Memory B cell (primary cell): ENCODE results near the gene SDK1.

Experiments used
- ATAC-seq: fragments of 150-1000 bp; cut with Tn5 transposase; 2 replicates; pipeline ENCODE4 v1.10.0; 2021; ENCODE audit warnings: low read depth, mild to moderate bottlenecking, moderate library complexity
- DNase-seq, 2 donors: peaks; one replicate each; pipeline ENCODE4 v3.0.0; 2022; ENCODE audit warnings: low spot score in 2 of 2
- H3K27ac Mint-ChIP-seq: one replicate; pipeline ENCODE4 v1.8.0; 2022; ENCODE audit warnings: mild to moderate bottlenecking, moderate library complexity, mixed read lengths
- H3K27me3 Mint-ChIP-seq: one replicate; pipeline ENCODE4 v1.8.0; 2022; ENCODE audit warnings: mixed read lengths
- H3K36me3 Mint-ChIP-seq: one replicate; pipeline ENCODE4 v1.8.0; 2022; ENCODE audit warnings: mild to moderate bottlenecking, mixed read lengths
- H3K4me1 Mint-ChIP-seq: one replicate; pipeline ENCODE4 v1.8.0; 2022; ENCODE audit warnings: mixed read lengths
- H3K4me3 Mint-ChIP-seq: one replicate; pipeline ENCODE4 v1.8.0; 2022; ENCODE audit warnings: mild to moderate bottlenecking, moderate library complexity, mixed read lengths
- H3K9me3 Mint-ChIP-seq: one replicate; pipeline ENCODE4 v1.8.0; 2022; ENCODE audit warnings: mixed read lengths

Gene SDK1

DNA sequence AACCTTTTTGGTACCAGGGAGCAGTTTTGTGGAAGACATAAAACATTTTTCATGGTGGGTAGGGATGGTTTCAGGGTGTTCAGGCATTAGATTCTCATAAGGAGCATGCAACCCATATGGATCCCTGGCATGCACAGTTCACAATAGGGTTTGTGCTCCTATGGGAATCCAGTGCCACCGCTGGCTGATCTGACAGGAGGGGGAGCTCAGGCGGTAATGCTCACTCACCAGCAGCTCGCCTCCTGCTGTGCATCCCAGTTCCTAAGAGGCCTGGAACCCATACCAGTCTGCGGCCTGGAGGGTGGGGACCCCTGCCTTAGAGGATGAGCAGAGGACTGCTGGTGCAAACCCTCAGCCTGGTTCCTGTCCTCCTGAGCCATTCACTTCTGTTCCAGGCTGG lies 561.7 kb downstream of the SDK1 start:
- H3K9me3 Mint-ChIP-seq: peaks cover 3% of the 10 kb centered on the region
- DNase-seq (no peak), ATAC-seq (no peak)
- peaks cover 8% of the 10 kb centered on the region for H3K4me1 Mint-ChIP-seq
- no peak overlapping the region for H3K4me3 Mint-ChIP-seq
- no peak overlapping the region for H3K27ac Mint-ChIP-seq
- peaks cover 9% of the 10 kb centered on the region for H3K27me3 Mint-ChIP-seq
- H3K36me3 Mint-ChIP-seq: no peaks in the 10 kb centered on the region

DNA sequence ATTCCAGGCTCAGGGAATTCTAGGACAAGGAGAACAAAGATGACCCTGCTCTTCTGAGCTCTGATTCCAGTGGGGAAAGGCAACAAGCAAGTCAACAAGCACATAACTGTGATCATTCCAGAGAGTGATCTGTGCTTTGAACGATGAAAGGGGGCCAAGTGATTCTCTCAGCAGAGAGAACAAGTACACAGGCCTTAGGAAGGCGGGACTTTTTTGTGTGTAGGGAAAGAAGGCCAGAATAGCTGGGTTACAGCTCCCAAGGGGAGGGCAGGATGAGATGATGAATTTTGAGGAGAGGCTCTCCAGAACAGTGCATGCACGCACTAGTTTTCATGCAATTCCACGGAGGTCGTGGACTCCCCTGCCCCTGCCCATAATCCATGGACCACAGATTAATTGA lies 565.2 kb downstream of the SDK1 start:
- DNase-seq: no peak
- H3K4me3 Mint-ChIP-seq: no peak overlapping the region
- no peaks in the 10 kb centered on the region for H3K36me3 Mint-ChIP-seq
- H3K9me3 Mint-ChIP-seq: peaks cover 3% of the 10 kb centered on the region
- no peak for ATAC-seq
- H3K27me3 Mint-ChIP-seq: peaks cover 9% of the 10 kb centered on the region
- H3K27ac Mint-ChIP-seq: no peak overlapping the region
- peaks cover 8% of the 10 kb centered on the region for H3K4me1 Mint-ChIP-seq

DNA sequence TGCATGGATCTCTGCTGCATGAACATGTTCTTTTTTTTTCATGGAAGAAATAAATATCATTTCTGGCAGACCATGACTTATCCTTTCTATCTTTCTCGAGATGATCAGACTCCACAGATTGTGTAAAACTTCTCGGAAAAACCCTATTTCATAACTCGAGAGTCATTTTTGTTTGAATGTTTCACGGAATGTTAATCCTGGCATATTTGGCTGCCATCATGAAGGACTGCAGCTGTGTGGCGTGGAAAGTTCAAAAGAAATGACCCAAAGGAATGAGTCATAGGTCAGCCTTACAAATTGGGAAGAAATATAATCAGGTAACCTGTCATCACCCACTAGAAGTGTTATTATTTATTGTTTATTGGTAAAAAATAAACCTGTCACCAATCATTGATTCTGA lies 566.8 kb downstream of the SDK1 start:
- ATAC-seq (no peak), DNase-seq (no peak)
- Mint-ChIP-seq H3K27ac (no peak overlapping the region), H3K4me3 (no peak overlapping the region), H3K27me3 (peaks cover 9% of the 10 kb centered on the region), H3K4me1 (no peaks in the 10 kb centered on the region), H3K9me3 (peaks cover 7% of the 10 kb centered on the region), H3K36me3 (no peaks in the 10 kb centered on the region)

DNA sequence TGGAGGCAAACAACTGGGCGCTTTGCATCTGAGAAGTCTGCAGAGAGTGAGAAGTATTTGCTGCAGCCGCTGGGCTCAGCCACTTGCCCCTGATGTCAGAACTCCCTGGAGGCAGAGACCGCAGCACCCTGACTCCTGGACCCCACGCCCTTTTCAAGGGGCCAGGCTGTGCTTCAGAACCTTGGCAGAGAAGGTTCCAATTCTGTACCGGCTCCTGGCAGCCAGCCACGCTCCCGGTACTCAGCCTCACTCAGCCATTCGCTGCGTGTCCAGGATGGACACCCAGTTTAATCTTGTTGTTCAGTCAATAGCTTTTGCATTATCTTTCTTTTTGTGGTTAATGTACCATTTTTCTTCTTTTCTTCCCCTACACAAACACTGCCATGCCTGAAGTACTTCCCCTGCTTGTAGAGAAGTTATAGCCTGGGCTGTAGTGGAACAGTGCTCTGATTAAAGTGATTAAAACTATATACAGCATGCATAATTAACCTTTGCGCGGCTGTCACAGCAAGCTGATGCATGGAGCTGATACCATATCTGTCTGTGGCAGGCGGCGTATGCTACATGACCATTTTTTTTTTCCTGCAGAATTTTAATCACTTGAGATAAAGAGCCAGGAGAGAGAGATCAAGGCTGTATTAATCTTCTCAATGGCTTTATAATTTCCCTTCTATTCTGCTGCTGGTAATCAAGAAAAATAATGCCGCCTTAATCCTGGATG lies 578.5 kb downstream of the SDK1 start:
- Mint-ChIP-seq H3K36me3 (peaks cover 1% of the 10 kb centered on the region), H3K4me1 (no peaks in the 10 kb centered on the region), H3K27ac (no peak overlapping the region), H3K4me3 (no peak overlapping the region), H3K9me3 (peaks cover 2% of the 10 kb centered on the region), H3K27me3 (peaks cover 5% of the 10 kb centered on the region)
- no peak for DNase-seq
- ATAC-seq: no peak

DNA sequence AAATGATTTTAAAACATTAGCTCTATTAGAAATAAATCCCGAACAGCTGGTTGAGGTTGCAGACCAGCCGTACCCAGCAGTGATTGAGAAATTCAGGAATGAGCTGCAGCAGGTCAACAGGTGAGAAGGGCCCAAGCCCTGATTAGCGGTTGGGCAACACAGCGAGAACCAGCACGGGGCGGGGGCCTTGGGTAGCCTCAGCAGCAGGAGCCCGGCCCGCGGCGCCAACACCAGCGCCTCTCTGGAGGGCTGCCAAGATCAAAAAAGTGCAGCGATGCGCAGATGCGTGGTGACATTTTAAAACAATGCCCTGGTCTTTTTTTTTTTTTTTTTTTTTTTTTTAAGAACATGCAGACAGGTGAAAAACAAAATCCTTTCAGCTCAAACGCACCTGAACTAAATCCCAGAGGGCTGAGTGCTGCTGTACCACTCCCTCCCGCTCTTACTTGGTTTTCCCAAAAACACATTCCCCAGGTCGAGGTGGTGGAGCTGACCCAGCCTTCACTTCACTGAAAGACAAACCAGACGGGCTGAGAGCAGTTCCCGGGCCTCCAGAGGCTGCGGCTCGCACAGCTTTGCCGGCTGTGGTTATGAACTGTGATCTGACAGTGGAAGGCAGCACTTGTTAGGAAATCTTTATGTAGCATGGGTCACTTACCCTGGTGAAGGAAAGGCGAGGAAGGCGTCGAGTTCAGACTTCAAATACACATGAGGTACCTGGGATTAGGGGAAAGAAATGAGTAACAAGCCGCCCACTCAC lies 579.4 kb downstream of the SDK1 start:
- H3K4me1 Mint-ChIP-seq: no peaks in the 10 kb centered on the region
- ATAC-seq (no peak), DNase-seq (no peak)
- H3K36me3 Mint-ChIP-seq: no peaks in the 10 kb centered on the region
- H3K4me3 Mint-ChIP-seq: no peak overlapping the region
- H3K27me3 Mint-ChIP-seq: peaks cover 4% of the 10 kb centered on the region
- peaks cover 2% of the 10 kb centered on the region for H3K9me3 Mint-ChIP-seq
- no peak overlapping the region for H3K27ac Mint-ChIP-seq

DNA sequence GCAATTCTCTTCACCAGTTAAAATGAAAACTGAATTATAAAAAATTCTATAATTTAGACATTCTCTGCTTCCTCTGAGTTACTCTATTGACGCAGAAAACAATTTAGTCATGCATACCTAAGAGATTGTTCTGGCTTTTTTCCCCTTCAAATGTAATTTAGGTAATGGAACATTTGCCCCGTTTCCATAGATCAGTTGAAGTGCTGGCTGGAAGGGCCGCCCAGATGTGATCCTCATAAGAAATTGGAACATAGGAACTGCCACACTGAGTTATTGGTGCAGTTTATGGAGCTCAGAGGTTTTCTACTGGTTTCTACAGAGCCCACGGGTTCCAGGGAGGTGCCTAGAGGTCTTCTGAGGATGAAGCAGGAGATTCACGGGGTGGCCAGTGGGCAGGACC lies 581.7 kb downstream of the SDK1 start:
- H3K27ac Mint-ChIP-seq: no peak overlapping the region
- H3K4me3 Mint-ChIP-seq: no peak overlapping the region
- H3K9me3 Mint-ChIP-seq: peaks cover 2% of the 10 kb centered on the region
- no peaks in the 10 kb centered on the region for H3K4me1 Mint-ChIP-seq
- H3K27me3 Mint-ChIP-seq: peaks cover 4% of the 10 kb centered on the region
- ATAC-seq (no peak), DNase-seq (no peak)
- H3K36me3 Mint-ChIP-seq: no peaks in the 10 kb centered on the region

DNA sequence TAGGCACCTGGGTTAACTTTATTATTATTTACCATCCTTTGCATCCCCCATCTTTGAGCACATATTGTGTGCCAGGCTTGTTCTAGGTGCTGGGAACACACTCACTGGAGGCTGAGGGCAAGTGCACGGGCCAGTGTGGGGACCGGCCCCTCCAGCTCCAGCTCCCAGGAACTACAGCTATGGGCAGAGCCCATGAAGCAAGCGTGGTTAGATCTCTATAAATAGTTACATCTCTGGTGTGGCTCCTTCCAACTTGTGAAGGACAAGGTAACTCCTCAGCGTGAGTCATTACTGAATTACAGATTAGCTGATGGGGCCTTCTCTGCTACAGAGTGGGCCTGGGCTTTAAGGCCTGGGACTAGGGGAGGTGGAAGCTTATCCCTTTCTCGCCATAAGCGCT lies 583.5 kb downstream of the SDK1 start:
- no peaks in the 10 kb centered on the region for H3K36me3 Mint-ChIP-seq
- H3K27ac Mint-ChIP-seq: no peak overlapping the region
- H3K9me3 Mint-ChIP-seq: peaks cover 2% of the 10 kb centered on the region
- no peaks in the 10 kb centered on the region for H3K4me1 Mint-ChIP-seq
- ATAC-seq (no peak), DNase-seq (no peak)
- H3K4me3 Mint-ChIP-seq: no peak overlapping the region
- H3K27me3 Mint-ChIP-seq: peaks cover 4% of the 10 kb centered on the region

DNA sequence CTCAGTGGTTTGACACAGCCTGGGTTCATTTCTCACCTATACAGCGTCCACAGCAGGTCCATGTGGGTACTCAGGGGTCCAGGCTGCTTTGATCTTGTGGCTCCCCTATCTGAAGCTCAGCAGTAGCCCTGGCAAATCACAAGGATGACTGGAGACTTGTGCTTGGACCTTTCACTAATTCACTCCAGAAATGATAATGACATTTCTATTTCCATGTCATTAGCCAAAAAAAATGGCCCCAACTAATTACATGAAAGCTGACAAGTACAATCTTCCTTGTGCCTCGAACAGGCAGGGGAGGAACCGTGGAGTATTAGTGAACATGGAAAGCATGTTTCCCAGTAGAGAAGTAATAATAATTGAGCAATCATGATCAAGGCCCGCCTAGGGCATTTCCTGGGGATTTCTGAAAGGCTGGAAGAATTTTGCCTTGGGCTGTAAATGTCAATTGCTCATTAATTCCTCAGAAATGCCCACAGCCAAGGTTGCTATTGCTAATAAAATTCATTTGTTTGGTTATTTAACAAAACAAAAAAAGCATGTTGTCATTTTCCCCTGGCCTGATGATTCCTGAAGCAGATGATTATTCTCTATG lies 586.1 kb downstream of the SDK1 start:
- no peaks in the 10 kb centered on the region for H3K4me1 Mint-ChIP-seq
- no peaks in the 10 kb centered on the region for H3K36me3 Mint-ChIP-seq
- H3K27me3 Mint-ChIP-seq: peaks cover 6% of the 10 kb centered on the region
- no peak for DNase-seq
- H3K4me3 Mint-ChIP-seq: no peak overlapping the region
- no peak for ATAC-seq
- H3K9me3 Mint-ChIP-seq: no peaks in the 10 kb centered on the region
- no peak overlapping the region for H3K27ac Mint-ChIP-seq

DNA sequence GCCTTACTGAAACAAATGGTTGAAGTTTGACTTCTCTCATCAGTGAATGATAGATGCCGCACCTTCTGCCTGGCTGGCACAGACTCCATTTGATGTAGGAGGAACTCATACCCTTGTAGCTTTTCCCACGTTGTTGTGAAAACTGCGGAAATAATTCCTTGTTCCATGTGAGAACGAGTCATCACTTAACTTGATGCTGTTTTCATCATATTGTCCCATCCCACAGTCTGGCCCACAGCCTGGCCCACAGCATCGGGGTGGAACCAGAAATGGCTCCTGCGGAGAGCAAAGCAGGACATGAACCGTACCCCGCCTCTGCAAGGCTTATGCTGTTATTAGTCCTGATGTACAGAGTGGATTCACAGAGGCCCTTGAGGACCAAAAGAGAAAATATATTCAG lies 587.0 kb downstream of the SDK1 start:
- H3K4me1 Mint-ChIP-seq: no peaks in the 10 kb centered on the region
- H3K27ac Mint-ChIP-seq: no peak overlapping the region
- H3K9me3 Mint-ChIP-seq: no peaks in the 10 kb centered on the region
- DNase-seq (no peak), ATAC-seq (no peak)
- H3K4me3 Mint-ChIP-seq: no peak overlapping the region
- H3K36me3 Mint-ChIP-seq: no peaks in the 10 kb centered on the region
- H3K27me3 Mint-ChIP-seq: peaks cover 7% of the 10 kb centered on the region

DNA sequence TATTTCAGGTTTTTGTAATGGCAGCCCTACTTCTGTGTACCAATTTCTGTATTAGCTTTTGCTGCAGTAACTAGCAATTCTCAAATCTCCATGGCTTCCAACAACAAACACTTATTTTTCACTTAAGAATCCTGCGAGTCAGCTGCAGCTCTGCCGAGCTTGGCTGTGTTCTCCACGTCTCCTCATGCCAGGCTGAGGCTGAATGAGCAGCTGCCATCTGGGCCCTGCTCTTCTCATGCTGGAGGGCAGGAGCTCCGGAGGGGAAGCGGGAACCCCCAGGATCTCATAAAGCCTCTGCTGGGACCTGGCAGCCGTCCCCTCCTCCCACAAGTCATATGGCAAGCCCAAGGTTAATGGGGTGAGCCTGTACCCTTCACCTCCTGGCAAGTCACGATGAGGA lies 591.1 kb downstream of the SDK1 start:
- no peaks in the 10 kb centered on the region for H3K36me3 Mint-ChIP-seq
- ATAC-seq: no peak
- no peaks in the 10 kb centered on the region for H3K9me3 Mint-ChIP-seq
- H3K27me3 Mint-ChIP-seq: peaks cover 5% of the 10 kb centered on the region
- H3K4me3 Mint-ChIP-seq: no peak overlapping the region
- H3K27ac Mint-ChIP-seq: no peak overlapping the region
- no peaks in the 10 kb centered on the region for H3K4me1 Mint-ChIP-seq
- DNase-seq: no peak

DNA sequence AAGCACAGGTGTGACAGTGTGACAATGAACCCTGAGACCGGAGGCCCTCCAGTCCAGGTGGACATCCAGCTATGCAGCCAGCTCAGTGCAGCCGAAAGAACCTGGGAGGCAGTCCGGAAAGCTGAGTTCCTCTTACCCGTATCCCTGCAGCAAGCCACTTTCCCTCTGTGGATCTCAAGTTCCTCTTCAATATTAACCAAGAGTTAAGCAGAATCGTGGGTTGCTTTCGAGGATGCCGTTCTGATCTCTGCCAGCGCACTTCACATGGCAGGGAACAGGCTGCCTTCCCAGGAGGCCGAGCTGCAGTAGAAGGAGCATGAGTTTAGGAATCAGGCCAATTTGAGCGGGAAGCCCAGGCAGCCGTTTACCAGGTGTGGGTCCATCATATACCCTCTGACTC lies 591.6 kb downstream of the SDK1 start:
- ATAC-seq (no peak), DNase-seq (no peak)
- H3K27me3 Mint-ChIP-seq: peaks cover 5% of the 10 kb centered on the region
- no peaks in the 10 kb centered on the region for H3K36me3 Mint-ChIP-seq
- H3K4me3 Mint-ChIP-seq: no peak overlapping the region
- no peak overlapping the region for H3K27ac Mint-ChIP-seq
- peaks cover under 1% of the 10 kb centered on the region for H3K4me1 Mint-ChIP-seq
- H3K9me3 Mint-ChIP-seq: no peaks in the 10 kb centered on the region

DNA sequence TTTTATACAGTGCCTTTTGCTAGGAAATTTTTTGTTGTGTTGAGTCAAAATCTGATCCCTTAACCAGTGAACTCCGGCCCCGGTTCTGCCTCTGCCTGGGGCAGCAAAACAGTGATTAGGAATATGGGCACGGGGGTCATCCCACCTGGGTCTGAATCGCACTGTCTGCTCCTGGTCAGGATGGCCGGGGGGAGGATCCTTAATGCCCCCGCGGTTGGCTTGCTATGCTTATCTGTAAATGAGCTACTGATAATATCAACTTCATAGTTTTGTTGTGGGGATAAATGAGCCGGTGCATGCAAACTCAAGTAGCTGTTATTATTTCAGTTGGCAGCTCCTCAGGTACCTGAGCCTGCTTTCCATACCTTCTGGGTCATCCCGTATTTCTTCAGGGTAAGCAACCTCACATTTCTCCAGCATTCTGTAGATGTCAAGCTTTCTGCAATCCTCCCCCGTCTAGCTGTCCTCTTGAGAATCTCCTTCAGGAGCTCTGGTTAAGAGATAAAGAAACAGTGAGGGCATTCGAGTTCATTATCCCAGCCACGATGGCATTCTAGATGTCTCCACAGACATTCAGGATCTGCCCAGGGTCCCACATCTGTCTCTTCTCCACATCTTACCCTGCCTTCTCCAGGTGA lies 592.2 kb downstream of the SDK1 start:
- DNase-seq: no peak
- Mint-ChIP-seq H3K27me3 (peaks cover 8% of the 10 kb centered on the region), H3K36me3 (no peaks in the 10 kb centered on the region), H3K9me3 (no peaks in the 10 kb centered on the region), H3K4me3 (no peak overlapping the region), H3K4me1 (peaks cover 3% of the 10 kb centered on the region), H3K27ac (no peak overlapping the region)
- ATAC-seq: no peak

DNA sequence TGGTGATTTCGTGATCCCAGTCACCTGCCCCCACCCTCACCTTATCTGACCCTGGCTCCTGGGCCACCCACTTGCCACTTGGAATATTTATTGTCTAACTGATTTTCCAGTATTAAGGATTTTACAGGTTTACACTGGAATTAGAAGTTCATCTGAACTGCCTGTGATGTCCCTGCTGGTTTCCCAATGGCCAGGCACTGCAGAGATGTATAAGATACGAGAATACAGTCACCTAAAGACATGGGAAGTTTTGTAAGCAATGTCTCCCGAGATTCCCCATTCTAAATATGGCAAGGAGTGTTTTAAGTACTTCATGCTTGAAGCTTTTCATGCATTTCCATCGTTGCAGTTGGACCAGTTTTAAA lies 592.7 kb downstream of the SDK1 start:
- Mint-ChIP-seq H3K9me3 (no peaks in the 10 kb centered on the region), H3K4me1 (peaks cover 3% of the 10 kb centered on the region), H3K27me3 (peaks cover 8% of the 10 kb centered on the region), H3K4me3 (no peak overlapping the region), H3K27ac (no peak overlapping the region), H3K36me3 (no peaks in the 10 kb centered on the region)
- DNase-seq (no peak), ATAC-seq (no peak)

DNA sequence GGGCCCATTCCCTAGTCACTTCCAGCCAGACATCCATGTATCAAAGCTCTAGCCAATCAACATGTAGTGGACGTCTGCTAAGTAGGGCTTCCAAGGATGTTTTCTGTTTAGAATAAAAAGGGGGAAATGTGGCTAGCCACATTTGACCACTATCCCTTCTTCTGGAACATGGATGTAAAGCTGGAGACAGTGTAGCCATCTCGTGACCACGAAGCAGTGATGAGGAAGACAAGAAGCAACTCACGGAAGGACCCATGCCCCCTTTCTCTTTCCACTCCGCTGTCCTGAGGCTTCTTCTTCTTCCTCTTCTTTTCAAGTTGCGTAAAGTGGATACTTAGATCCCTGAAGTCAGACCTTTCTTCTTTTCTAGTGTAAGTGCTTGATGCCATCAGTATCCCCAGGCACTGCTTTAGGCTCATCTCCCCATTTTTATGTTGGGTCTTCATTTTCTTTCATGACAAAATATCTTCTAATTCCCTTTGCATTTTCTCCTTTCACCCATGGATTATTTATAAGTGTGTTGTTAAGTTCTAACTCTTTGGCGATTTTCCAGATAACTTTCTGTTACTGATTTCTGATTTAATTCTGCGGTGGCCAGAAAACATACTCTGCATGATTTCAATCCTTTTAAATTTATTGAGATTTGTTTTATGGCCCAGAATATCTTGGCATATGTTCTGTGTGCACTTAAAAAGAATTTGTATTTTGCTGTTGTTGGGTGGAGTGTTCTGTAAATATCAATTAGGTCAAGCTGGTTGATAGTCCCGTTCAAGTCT lies 594.5 kb downstream of the SDK1 start:
- H3K4me1 Mint-ChIP-seq: peaks cover 3% of the 10 kb centered on the region
- no peak overlapping the region for H3K27ac Mint-ChIP-seq

More for the DNA sequence above, 594.5 kb downstream of the SDK1 start:
- ATAC-seq (no peak), DNase-seq (no peak)
- no peaks in the 10 kb centered on the region for H3K9me3 Mint-ChIP-seq
- peaks cover 11% of the 10 kb centered on the region for H3K27me3 Mint-ChIP-seq
- H3K4me3 Mint-ChIP-seq: no peak overlapping the region
- no peaks in the 10 kb centered on the region for H3K36me3 Mint-ChIP-seq
